ENCODE results near the gene CSNK1D. TPM values are rescaled to one million over a fixed set of nuclear protein-coding genes. Genes with fewer than 3 reads are reported as not detected.

Gene CSNK1D
- total and polyA plus RNA-seq, 2 experiments from 2014 or later: 35.1 to 102 TPM

- WGBS, 2 experiments (ENCODE audit: low coverage in 1 of 2, low lambda C conversion rate in 2 of 2, missing lambda C conversion rate in 2 of 2): 71 to 75% methylated on average over 21 of the region's 21 CpGs
- no peak for DNase-seq
- peaks cover 4% of the 10 kb centered on the region; the same call in 1 of the 2 replicates for H3F3A ChIP-seq (ENCODE audit: insufficient read depth)
- no peaks in the 10 kb centered on the region; the same call in 1 of the 2 replicates for H3K4me1 ChIP-seq (ENCODE audit: insufficient read depth)
- in situ Hi-C loops (cut with MboI): no loop called here
- no peaks in the 10 kb centered on the region for H3K9me3 ChIP-seq (ENCODE audit: low read depth)
- H3K4me2 ChIP-seq (ENCODE audit: unreplicated experiment): no peak overlapping the region
- TF ChIP-seq EZH2phosphoT487 (IDR thresholded peaks at IDR 0.05; ENCODE audit: insufficient read depth, low read depth): no peak
- TF ChIP-seq EZH2 (IDR thresholded peaks at IDR 0.05; ENCODE audit: insufficient read depth, poor library complexity, severe bottlenecking): no peak
- no peak overlapping the region for H3K4me3 ChIP-seq
- H3K79me2 ChIP-seq (ENCODE audit: insufficient read depth): no peaks in the 10 kb centered on the region
- H2AFZ ChIP-seq: no peak overlapping the region
- H3K36me3 ChIP-seq (ENCODE audit: low read depth): no peaks in the 10 kb centered on the region
- no peaks in the 10 kb centered on the region for H3K9me2 ChIP-seq (ENCODE audit: insufficient read depth)
- H3K27ac ChIP-seq: no peak overlapping the region
- no peak overlapping the region for H3K9ac ChIP-seq
- H3K27me3 ChIP-seq (replicated peaks; ENCODE audit: insufficient read depth): peaks cover 10% of the 10 kb centered on the region
- no peaks in the 10 kb centered on the region for H4K20me1 ChIP-seq (ENCODE audit: insufficient read depth)
Observed at GRCh38 chr17:82310877-82311276, 37.4 kb upstream of the CSNK1D start.

- Histone ChIP-seq H2AFZ (no peak overlapping the region), H4K20me1 (ENCODE audit: insufficient read depth) (no peaks in the 10 kb centered on the region), H3K9ac (no peak overlapping the region), H3K9me3 (ENCODE audit: low read depth) (no peaks in the 10 kb centered on the region), H3K27ac (no peak overlapping the region), H3K27me3 (replicated peaks; ENCODE audit: insufficient read depth) (peaks cover 4% of the 10 kb centered on the region; the same call in 1 of the 2 replicates), H3K4me3 (no peak overlapping the region), H3K4me1 (ENCODE audit: insufficient read depth) (no peaks in the 10 kb centered on the region; the same call in 1 of the 2 replicates), H3K36me3 (ENCODE audit: low read depth) (no peaks in the 10 kb centered on the region), H3F3A (ENCODE audit: insufficient read depth) (peaks cover 4% of the 10 kb centered on the region; the same call in 1 of the 2 replicates), H3K4me2 (ENCODE audit: unreplicated experiment) (no peak overlapping the region), H3K9me2 (ENCODE audit: insufficient read depth) (no peaks in the 10 kb centered on the region), H3K79me2 (ENCODE audit: insufficient read depth) (no peaks in the 10 kb centered on the region)
- in situ Hi-C loops (cut with MboI): no loop called here
- WGBS, 2 experiments (ENCODE audit: low coverage in 1 of 2, low lambda C conversion rate in 2 of 2, missing lambda C conversion rate in 2 of 2): 71 to 75% methylated on average over 27 of the region's 27 CpGs
- DNase-seq: no peak
- TF ChIP-seq EZH2 (IDR thresholded peaks at IDR 0.05; ENCODE audit: insufficient read depth, poor library complexity, severe bottlenecking) (no peak), EZH2phosphoT487 (IDR thresholded peaks at IDR 0.05; ENCODE audit: insufficient read depth, low read depth) (no peak)
Observed at GRCh38 chr17:82309656-82310570, 36.4 kb upstream of the CSNK1D start.

GRCh38 chr17:82305727-82306300, 32.3 kb upstream of the CSNK1D start:
- no peak overlapping the region for H3K4me2 ChIP-seq (ENCODE audit: unreplicated experiment)
- H3K4me1 ChIP-seq (ENCODE audit: insufficient read depth): no peaks in the 10 kb centered on the region; the same call in 1 of the 2 replicates
- H3K4me3 ChIP-seq: no peak overlapping the region
- no peaks in the 10 kb centered on the region for H3K36me3 ChIP-seq (ENCODE audit: low read depth)
- H3K27ac ChIP-seq: no peak overlapping the region
- no peaks in the 10 kb centered on the region for H4K20me1 ChIP-seq (ENCODE audit: insufficient read depth)
- H3K9ac ChIP-seq: no peak overlapping the region
- no peak for DNase-seq
- in situ Hi-C loops (cut with MboI): no loop called here
- TF ChIP-seq EZH2phosphoT487 (IDR thresholded peaks at IDR 0.05; ENCODE audit: insufficient read depth, low read depth) (no peak), EZH2 (IDR thresholded peaks at IDR 0.05; ENCODE audit: insufficient read depth, poor library complexity, severe bottlenecking) (no peak)
- H3F3A ChIP-seq (ENCODE audit: insufficient read depth): peaks cover 4% of the 10 kb centered on the region; the same call in 1 of the 2 replicates
- no peaks in the 10 kb centered on the region for H3K9me3 ChIP-seq (ENCODE audit: low read depth)
- WGBS, 2 experiments (ENCODE audit: low coverage in 1 of 2, low lambda C conversion rate in 2 of 2, missing lambda C conversion rate in 2 of 2): 84 to 85% methylated on average over 19 to 20 of the region's 20 CpGs
- no peak overlapping the region for H2AFZ ChIP-seq
- no peaks in the 10 kb centered on the region for H3K9me2 ChIP-seq (ENCODE audit: insufficient read depth)
- H3K79me2 ChIP-seq (ENCODE audit: insufficient read depth): no peaks in the 10 kb centered on the region
- no peaks in the 10 kb centered on the region; the same call in 1 of the 2 replicates for H3K27me3 ChIP-seq (replicated peaks; ENCODE audit: insufficient read depth)

- DNase-seq: no peak
- no peaks in the 10 kb centered on the region for H4K20me1 ChIP-seq (ENCODE audit: insufficient read depth)
- no peaks in the 10 kb centered on the region for H3K9me2 ChIP-seq (ENCODE audit: insufficient read depth)
- no peaks in the 10 kb centered on the region for H3K9me3 ChIP-seq (ENCODE audit: low read depth)
- H3K4me3 ChIP-seq: no peak overlapping the region
- no peaks in the 10 kb centered on the region; the same call in 1 of the 2 replicates for H3K4me1 ChIP-seq (ENCODE audit: insufficient read depth)
- no peak overlapping the region for H3K9ac ChIP-seq
- no peak for TF ChIP-seq EZH2phosphoT487 (IDR thresholded peaks at IDR 0.05; ENCODE audit: insufficient read depth, low read depth)
- no peak for TF ChIP-seq EZH2 (IDR thresholded peaks at IDR 0.05; ENCODE audit: insufficient read depth, poor library complexity, severe bottlenecking)
- no peak overlapping the region for H3K27ac ChIP-seq
- no peaks in the 10 kb centered on the region for H3K79me2 ChIP-seq (ENCODE audit: insufficient read depth)
- H2AFZ ChIP-seq: no peak overlapping the region
- 90% methylated on average over 19 to 23 of the region's 23 CpGs for WGBS, 2 experiments (ENCODE audit: low coverage in 1 of 2, low lambda C conversion rate in 2 of 2, missing lambda C conversion rate in 2 of 2)
- no peaks in the 10 kb centered on the region for H3K36me3 ChIP-seq (ENCODE audit: low read depth)
- peaks cover 4% of the 10 kb centered on the region; the same call in 1 of the 2 replicates for H3F3A ChIP-seq (ENCODE audit: insufficient read depth)
- no peak overlapping the region for H3K4me2 ChIP-seq (ENCODE audit: unreplicated experiment)
- in situ Hi-C loops (cut with MboI): no loop called here
- no peaks in the 10 kb centered on the region; the same call in 1 of the 2 replicates for H3K27me3 ChIP-seq (replicated peaks; ENCODE audit: insufficient read depth)
Observed at GRCh38 chr17:82304826-82305726, 31.6 kb upstream of the CSNK1D start.

All from GM23248 (cell line).